GM21381 (cell line): ENCODE data around the gene EIF4E1B.

Experiments
- ATAC-seq: cut with Tn5 transposase; IDR thresholded peaks from one replicate; pipeline ENCODE4 v1.9.1; 2021; ENCODE audit warnings: mild to moderate bottlenecking, moderate library complexity; ENCODE audit not compliant: unreplicated experiment

The EIF4E1B gene

DNA sequence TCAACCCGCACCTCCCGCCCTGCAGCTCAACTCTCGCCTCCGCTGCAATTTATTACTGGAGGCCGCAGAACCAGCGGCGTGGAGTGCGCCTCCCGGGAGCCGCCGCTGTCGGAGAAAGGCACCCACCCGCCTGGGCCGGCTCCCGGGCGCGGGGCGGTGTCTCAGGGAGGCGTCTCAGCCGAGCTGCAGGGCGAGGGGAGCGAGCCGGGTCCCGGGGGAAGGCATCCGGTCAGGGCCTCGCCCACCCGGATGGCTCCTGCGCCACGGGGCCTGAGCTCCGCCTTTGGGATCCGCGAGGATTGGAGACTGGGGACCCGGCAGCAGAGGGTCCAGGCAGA is 49.7 kb downstream of the EIF4E1B start:
- ATAC-seq, result no peak

DNA sequence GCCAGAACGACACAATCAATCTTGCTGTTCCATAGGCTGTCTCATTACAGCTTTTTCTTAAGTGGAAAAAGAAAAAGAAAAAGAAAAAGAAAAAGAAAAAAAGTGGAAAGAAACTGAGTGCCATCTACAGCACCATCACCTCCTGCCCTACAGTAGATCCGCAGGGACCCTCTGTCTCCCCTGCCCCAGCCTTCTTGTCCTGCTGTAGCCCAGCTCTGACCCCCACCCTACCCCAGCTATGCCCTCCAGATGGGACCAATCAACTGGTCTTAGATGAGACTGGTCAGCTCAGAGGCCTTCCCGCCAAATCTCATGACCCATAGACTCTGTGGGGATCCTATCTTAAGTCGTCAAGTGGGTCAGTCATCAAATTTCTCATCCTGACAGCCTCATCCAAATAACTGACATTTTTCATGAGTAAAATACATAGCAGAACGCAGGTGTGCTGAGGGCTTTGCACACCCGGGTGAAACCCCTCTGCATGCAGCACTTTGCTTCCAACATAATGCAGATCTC is 51.6 kb downstream of the EIF4E1B start:
- ATAC-seq, result no peak

DNA sequence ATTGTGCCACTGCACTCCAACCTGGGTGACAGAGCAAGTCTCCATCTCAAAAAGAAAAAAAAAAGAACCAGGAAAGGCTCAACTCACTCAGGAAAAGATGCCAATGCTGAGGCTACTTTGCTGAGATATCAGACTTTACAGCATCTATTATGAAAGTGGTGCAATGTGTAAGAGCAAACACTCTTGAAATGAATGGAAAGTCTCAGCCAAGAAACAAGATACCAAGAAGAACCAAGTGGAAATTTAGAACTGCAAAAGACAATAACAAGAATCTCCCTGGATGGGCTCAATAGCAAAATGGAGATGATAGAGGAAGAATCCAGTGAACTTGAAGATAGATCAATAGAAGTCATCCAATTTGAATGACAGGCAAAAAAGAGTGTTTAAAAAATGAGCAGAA is 54.5 kb downstream of the EIF4E1B start:
- no peak for ATAC-seq

DNA sequence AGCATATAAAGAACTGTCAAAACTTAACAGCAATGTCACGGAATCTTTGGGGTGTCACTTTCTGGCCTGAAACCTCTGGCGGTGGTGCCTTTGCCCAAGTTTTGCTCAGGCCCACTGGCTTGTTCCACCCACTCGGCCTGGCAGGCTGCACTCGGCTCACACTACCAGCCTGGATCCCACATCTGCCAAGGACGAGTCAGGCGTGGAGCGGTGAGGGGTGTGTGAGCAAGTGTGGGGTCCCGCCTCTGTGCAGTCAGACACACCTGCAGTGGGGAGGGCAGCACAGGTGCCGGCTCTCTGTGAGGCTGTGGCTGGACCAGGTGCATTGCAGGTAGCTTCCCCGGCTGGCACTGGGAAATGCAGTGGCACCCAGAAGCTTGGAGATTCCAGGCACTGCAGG is 56.8 kb downstream of the EIF4E1B start:
- ATAC-seq, result no peak

DNA sequence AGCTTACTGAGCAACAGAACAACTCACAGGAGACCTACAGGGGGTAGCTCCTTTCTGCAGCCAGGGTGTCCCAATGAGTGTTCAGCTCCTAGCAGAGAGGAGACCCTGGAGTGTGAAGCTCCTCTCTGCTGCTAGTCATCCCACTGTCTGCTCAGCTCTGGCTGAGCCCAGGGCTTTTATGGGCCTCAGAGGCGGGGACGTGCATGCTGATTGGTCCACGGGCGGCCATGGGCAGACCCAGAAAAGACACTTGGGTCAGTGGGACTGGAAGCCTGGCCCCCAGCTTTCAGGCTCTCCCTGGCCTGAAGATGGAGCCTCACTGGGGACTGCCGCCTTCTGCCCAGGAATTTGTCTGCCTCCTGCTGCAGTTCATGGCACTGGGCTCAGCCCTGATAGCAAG is 57.4 kb downstream of the EIF4E1B start:
- no peak for ATAC-seq

DNA sequence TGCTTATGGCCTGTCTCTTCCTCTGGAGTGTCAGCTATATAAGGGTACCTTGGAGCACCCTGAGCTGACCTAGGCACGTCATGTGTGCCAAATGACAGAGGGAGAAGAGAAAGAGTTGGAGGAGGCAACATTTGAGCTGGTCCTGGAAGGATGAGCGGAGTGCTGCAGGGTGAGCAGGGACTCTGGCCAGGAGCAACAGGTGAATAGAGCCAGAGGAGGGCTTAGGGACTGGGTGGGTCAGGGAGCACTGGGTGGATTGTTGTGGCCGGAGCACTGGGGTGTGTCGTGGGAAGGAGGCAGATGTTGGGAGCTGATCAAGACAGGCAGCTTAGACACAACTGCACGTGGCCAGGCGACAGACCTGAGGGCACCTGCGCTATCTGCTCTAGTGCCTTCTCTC is 60.4 kb downstream of the EIF4E1B start:
- no peak for ATAC-seq

DNA sequence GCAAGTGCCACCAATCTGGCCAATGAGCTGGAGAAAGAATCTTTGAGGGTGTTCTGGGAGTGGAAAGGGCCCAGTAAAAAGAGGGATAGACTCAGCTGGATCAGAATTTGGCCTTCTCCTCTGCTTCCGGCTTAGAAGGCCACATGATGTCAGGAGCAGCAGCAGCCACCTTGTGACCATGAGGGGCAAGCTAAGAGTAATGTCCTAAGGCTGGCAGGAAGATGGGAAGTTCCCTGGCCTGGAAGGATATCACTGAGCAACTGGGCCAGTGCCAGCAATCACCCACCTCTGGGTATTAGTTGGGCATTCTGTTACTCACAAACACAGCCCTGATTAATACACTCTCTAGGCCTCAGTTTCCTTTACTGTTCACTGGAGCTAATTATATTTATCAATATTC is 61.0 kb downstream of the EIF4E1B start:
- no peak for ATAC-seq

DNA sequence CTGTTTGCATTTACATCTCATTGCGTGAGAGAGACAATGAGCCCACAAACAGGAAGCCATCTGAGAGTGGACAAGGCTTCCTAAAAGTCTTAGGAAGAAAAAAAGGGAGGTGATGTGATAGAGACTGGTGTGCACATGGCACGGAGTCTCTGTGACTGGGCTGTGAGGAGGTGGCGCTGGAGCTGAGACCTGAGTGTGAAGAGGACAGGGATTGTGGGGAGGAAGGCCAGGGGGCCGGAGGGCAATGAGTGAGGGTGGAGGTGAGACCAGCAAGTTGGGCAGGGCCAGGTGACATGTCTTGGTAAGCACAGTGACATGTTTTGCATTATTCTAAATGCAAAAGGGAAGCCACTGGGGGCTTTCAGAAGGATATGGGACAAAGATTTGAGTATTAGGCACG is 61.9 kb downstream of the EIF4E1B start:
- no peak for ATAC-seq

DNA sequence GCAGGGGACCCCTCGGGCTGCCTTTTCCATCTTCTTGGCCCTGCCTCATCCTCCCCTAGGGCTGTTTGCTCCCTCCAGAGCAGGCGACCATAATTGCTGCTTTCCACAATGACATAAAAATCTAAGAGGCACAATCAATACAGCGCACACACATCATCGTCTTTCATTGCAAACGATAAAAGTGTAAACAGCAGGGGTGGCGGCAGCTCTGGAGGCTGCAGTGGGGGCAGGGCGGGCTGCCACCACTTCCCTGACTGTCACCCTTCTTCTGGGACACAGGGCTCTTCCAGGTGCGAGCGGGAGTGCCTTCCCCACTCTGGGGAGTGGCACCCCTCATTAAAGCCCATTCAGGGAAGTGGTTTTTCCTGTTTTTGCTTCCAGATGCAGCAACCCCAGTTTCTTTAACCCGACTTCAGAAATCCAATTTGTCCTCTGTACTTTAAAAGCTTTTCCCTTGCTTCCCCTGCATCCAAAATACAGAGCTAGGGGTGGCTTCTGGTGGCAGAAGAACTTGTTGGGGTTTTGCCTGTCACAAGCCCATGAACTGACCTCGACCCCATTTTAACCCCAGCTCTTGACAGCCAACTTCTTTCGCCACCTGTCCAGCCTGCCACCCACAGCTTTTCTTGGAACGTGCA is 62.5 kb downstream of the EIF4E1B start:
- ATAC-seq, result no peak

DNA sequence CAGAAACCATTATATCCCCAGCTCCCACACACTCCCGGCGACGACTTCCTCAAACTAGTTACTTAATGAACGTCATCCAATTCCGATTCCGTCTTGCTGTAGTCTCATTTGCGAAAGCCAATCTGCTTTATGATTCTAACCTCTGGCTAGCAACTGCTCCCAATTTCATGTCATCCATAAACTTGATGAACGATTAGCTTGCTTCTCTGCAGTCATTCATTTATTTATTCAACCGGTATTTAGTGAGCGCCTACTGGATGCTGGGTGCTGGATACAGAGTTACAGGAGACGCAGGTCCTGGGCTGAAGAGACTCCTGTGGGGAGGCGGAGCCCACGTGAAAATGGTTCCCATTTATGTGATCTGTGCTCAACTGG is 63.0 kb downstream of the EIF4E1B start:
- ATAC-seq, result no peak

DNA sequence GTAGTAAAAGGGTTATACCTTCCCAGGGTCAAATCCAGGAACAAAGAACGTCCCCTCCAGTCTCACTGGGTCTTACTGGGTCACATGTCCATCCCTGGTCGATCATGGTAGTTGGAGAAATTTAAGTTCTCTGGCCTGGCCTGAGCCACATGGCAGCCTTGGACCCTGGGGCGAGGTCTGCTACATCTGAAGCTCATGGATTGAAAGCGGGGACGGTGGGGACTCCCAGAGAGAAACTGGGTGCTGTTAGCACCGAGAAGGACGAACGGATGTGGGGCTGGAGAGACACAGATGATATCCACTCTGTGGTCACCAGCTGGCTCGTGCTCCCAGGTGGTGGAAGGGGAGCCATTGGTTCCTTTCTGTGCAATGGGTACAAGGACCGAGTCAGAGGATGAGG is 63.7 kb downstream of the EIF4E1B start:
- ATAC-seq, result no peak

DNA sequence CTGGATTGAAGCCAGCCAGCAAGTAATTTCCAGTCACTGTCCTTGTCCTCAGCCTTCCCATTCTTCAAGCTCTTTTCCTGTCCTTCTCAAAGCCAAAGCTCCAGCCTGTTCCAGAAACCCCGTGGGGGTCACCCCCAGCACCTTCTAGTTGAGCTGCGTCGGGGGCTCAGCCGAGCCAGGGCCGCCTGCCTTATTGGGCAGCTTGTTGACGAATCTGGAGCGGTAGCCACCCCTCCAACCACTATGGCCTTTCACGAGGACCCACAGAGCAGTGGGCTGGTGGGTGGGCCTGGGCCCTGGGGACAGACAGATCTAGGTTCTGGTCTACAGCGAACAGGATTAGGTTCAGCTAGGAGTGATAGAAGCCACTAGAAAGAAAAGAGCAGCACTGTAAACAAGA is 64.2 kb downstream of the EIF4E1B start:
- no peak for ATAC-seq

DNA sequence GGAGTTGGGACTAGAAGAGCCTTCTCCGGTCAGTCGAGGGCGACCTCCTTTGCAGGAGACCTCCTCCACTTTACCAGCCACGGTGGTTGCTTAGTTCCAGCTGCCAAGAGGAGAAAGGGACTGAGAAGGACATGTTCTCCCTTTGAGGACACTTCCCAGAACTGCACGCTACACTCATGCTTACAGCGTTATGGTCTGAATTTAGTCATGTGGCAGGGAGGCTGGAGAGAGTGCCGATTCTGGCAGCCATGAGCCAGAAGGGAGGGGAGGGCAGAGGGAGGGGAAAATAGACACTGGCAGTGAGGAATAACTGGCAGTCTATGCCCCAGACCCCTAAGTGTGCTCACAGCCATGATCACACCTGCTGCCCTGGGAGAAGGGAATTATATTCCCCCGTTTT is 64.6 kb downstream of the EIF4E1B start:
- no peak for ATAC-seq
